Measurements from ENCODE around the gene SLC6A11. TPM values are rescaled to one million over a fixed set of nuclear protein-coding genes. Genes with fewer than 3 reads are reported as not detected.

The SLC6A11 gene
- total RNA-seq, 1 experiment from 2014 or later = 1.5 TPM

DNA sequence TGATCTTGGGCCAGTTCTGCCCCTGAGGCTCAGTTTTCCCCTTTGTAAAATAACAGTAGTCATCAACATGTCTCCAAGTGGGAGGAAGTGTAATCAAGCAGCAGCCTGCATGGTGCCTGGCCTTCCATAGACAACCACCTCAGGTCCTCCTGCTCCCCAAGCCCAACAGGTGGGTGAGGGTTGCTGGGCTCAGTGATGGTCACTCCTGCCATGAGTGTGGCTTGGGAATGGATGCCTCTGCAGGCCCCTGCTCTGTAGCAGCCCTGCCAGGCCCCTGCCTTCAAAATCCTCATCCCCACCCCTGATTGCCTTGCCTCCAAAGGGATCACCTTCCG is 117.4 kb downstream of the SLC6A11 start:
- no peak overlapping the region for H3T11ph ChIP-seq (ENCODE audit: low read length)
- H3K27me3 ChIP-seq (ENCODE audit: insufficient read depth, low read length) = no peaks in the 10 kb centered on the region
- no peak overlapping the region for H3K4me2 ChIP-seq (ENCODE audit: insufficient read depth, insufficient read length, low read length)
- TF ChIP-seq, protein P1, sequence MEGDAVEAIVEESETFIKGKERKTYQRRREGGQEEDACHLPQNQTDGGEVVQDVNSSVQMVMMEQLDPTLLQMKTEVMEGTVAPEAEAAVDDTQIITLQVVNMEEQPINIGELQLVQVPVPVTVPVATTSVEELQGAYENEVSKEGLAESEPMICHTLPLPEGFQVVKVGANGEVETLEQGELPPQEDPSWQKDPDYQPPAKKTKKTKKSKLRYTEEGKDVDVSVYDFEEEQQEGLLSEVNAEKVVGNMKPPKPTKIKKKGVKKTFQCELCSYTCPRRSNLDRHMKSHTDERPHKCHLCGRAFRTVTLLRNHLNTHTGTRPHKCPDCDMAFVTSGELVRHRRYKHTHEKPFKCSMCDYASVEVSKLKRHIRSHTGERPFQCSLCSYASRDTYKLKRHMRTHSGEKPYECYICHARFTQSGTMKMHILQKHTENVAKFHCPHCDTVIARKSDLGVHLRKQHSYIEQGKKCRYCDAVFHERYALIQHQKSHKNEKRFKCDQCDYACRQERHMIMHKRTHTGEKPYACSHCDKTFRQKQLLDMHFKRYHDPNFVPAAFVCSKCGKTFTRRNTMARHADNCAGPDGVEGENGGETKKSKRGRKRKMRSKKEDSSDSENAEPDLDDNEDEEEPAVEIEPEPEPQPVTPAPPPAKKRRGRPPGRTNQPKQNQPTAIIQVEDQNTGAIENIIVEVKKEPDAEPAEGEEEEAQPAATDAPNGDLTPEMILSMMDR (conservative IDR thresholded peaks at IDR 0.05) = no peak
- H4K91ac ChIP-seq (ENCODE audit: insufficient read length, low read depth, low read length) = no peak overlapping the region
- Mint-ChIP-seq H3K4me1 (peaks cover 13 to 20% of the 10 kb centered on the region in 2 experiments), H3K9me3 (no peaks in the 10 kb centered on the region), H3K27me3 (ENCODE audit: low read depth) (peaks cover 12% of the 10 kb centered on the region), H3K27ac (no peak overlapping the region), H3K36me3 (ENCODE audit: insufficient read depth in 1 of 3, low read depth in 3 of 3) (no peaks in the 10 kb centered on the region), H3K4me3 (no peak overlapping the region)
- H3K9me3 ChIP-seq (ENCODE audit: control insufficient read depth, low read depth, low read length) = no peaks in the 10 kb centered on the region
- no peak overlapping the region for H3K23ac ChIP-seq (ENCODE audit: insufficient read length, low read depth, low read length)
- no peak overlapping the region for H2BK5ac ChIP-seq (ENCODE audit: insufficient read length, low read length)
- no peak overlapping the region for H2BK12ac ChIP-seq (ENCODE audit: insufficient read length, low read depth, low read length)
- H2BK120ac ChIP-seq (ENCODE audit: low read depth, low read length, poor library complexity, severe bottlenecking) = no peak overlapping the region
- H3K14ac ChIP-seq (ENCODE audit: insufficient read depth, low read length) = no peak overlapping the region
- no peak overlapping the region for H3K27ac ChIP-seq (ENCODE audit: insufficient read length, low read depth, low read length)
- no peak for DNase-seq
- H4K8ac ChIP-seq (replicated peaks; ENCODE audit: insufficient read length, low read depth, low read length) = no peak overlapping the region
- H2BK20ac ChIP-seq (ENCODE audit: low read depth, low read length, poor library complexity, severe bottlenecking) = no peak overlapping the region
- H4K5ac ChIP-seq (ENCODE audit: insufficient read length, low read depth, low read length) = no peak overlapping the region
- no peak overlapping the region for H3K9ac ChIP-seq (ENCODE audit: extremely low read depth, insufficient read length, low read length)
- H2BK15ac ChIP-seq (ENCODE audit: low read depth, low read length) = no peak overlapping the region
- H3K4me1 ChIP-seq (ENCODE audit: insufficient read depth, low read length) = no peaks in the 10 kb centered on the region
- H3K56ac ChIP-seq (ENCODE audit: insufficient read length, low read depth, low read length) = no peak overlapping the region
- H3K79me1 ChIP-seq (ENCODE audit: insufficient read depth, low read depth, low read length, poor library complexity, severe bottlenecking) = no peaks in the 10 kb centered on the region
- no peak overlapping the region for H2AK5ac ChIP-seq (ENCODE audit: insufficient read length, low read length)
- no peaks in the 10 kb centered on the region for H3K23me2 ChIP-seq (ENCODE audit: insufficient read length, low read depth, low read length, poor library complexity, severe bottlenecking)
- H3K4ac ChIP-seq (ENCODE audit: low read depth, low read length) = no peak overlapping the region
- no peak overlapping the region for H2AFZ ChIP-seq (ENCODE audit: low read length)
- no peaks in the 10 kb centered on the region for H3K79me2 ChIP-seq (ENCODE audit: insufficient read depth, low read length)
- no peak overlapping the region for H3K18ac ChIP-seq (ENCODE audit: insufficient read length, low read depth, low read length)
- WGBS (ENCODE audit: extremely low coverage, insufficient read length, low lambda C conversion rate) = no CpG with 5 or more reads among the region's 1 CpG
- H4K20me1 ChIP-seq (ENCODE audit: control insufficient read depth, insufficient read depth, insufficient read length) = no peaks in the 10 kb centered on the region
